Activated naive CD8-positive, alpha-beta T cell treated with anti-CD3 and anti-CD28 coated beads, Interleukin-2, amount 10 ng/mL, durations not matched to agents 7 days and 5 days (primary cell): ENCODE measurements around the gene ARMC6. TPM values are rescaled to one million over a fixed set of nuclear protein-coding genes. Genes with fewer than 3 reads are reported as not detected.
"Not testable (repeated sequence)": the region's sequence is repeated elsewhere in the genome, so short reads cannot be mapped to it uniquely, and the experiment has no call there.

Source experiments
- ATAC-seq: fragments of 150-1000 bp; cut with Tn5 transposase; one replicate; pipeline ENCODE4 v1.10.0; 2021; ENCODE audit warnings: low read depth, moderate library complexity
- POLR2A ChIA-PET: fragments of 350-600 bp; sonication (Branson Sonifier 250); formaldehyde crosslinking; loops from one replicate; lab custom pipeline; 2021; ENCODE audit warnings: antibody characterized with exemption; lab: Charles Lee
- DNase-seq: peaks from one replicate; pipeline ENCODE4 v3.0.0; 2021
- H3K27ac Mint-ChIP-seq: one replicate; pipeline ENCODE4 v1.8.0; 2022; ENCODE audit warnings: mild to moderate bottlenecking, mixed read lengths
- H3K27me3 Mint-ChIP-seq: one replicate; pipeline ENCODE4 v1.8.0; 2022; ENCODE audit warnings: mild to moderate bottlenecking, moderate library complexity, mixed read lengths
- H3K36me3 Mint-ChIP-seq: one replicate; pipeline ENCODE4 v1.8.0; 2021; ENCODE audit warnings: mild to moderate bottlenecking, mixed read lengths
- H3K4me1 Mint-ChIP-seq: one replicate; pipeline ENCODE4 v1.8.0; 2021; ENCODE audit warnings: mixed read lengths
- H3K4me3 Mint-ChIP-seq: one replicate; pipeline ENCODE4 v1.8.0; 2022; ENCODE audit warnings: mild to moderate bottlenecking, moderate library complexity, mixed read lengths
- H3K9me3 Mint-ChIP-seq: one replicate; pipeline ENCODE4 v1.8.0; 2021; ENCODE audit warnings: mixed read lengths
- total RNA-seq, 2 experiments: library from RNA; stranded (reverse); gene quantifications; one replicate each; pipeline ENCODE4 v1.2.3, GENCODE V29; 2021

The ARMC6 gene
- total RNA-seq, 2 experiments from 2014 or later = 23.3 to 26.2 TPM

DNA sequence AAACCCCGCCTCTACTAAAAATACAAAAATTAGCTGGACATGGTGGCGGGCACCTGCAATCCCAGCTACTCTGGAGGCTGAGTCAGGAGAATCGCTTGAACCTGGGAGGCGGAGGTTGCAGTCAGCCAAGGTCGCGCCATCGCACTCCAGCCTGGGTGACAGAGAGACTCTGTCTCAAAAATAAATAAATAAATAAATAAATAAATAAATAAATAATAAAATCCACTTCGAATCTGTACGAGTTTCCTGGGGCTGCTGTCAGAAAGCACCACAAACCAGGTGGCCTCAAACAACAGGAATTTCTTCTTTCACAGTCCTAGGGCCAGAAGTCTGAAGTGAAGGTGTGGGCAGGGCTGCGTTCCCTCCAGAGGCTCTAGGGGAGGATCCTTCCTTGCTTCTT, 69.2 kb downstream of the ARMC6 start:
- H3K4me3 Mint-ChIP-seq, H3K9me3 Mint-ChIP-seq, H3K4me1 Mint-ChIP-seq, H3K36me3 Mint-ChIP-seq, POLR2A ChIA-PET, H3K27me3 Mint-ChIP-seq, ATAC-seq, DNase-seq, H3K27ac Mint-ChIP-seq: not testable (repeated sequence)

GRCh38 chr19:19103167-19103566, 69.8 kb downstream of the ARMC6 start:
- Mint-ChIP-seq H3K36me3 (peaks cover 3% of the 10 kb centered on the region), H3K27me3 (no peaks in the 10 kb centered on the region), H3K27ac (no peak overlapping the region), H3K4me3 (no peak overlapping the region), H3K4me1 (no peaks in the 10 kb centered on the region), H3K9me3 (no peaks in the 10 kb centered on the region)
- no peak for DNase-seq
- POLR2A ChIA-PET = no interaction called here
- ATAC-seq = no peak

DNA sequence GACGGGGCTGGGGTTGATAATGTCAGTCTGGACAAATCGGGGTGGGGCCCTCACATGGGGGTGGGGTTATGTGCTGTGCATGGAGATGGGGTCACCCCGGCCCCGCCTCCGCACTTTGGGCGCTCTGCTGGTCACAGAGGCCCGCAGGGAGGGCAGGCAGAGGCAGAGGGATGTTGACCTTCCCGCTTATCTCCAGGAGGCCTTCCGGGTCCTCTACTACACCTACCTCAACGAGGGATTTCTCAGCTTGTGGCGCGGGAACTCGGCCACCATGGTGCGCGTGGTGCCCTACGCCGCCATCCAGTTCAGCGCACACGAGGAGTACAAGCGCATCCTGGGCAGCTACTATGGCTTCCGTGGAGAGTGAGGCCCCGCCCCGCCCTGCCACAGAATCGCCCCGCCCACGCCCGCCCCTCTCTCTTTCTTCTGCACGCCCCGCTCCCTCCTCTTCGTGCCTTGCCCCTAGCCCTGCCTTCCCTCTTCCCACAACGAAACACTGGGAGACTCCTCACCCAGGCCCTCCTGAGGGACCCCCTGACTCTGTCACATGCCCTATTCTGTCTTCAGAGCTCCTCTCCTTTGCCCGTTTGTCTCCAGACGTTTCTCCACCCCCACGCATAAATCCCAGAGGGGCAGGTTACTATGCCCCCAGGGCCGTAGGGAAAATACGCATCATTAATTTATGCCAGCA, 72.1 kb downstream of the ARMC6 start:
- H3K36me3 Mint-ChIP-seq = no peaks in the 10 kb centered on the region
- POLR2A ChIA-PET = no interaction called here
- H3K27me3 Mint-ChIP-seq = no peaks in the 10 kb centered on the region
- ATAC-seq = no peak
- no peaks in the 10 kb centered on the region for H3K9me3 Mint-ChIP-seq
- DNase-seq = no peak
- no peak overlapping the region for H3K4me3 Mint-ChIP-seq
- H3K27ac Mint-ChIP-seq = no peak overlapping the region
- H3K4me1 Mint-ChIP-seq = no peaks in the 10 kb centered on the region

- H3K4me3 Mint-ChIP-seq = no peak overlapping the region
- H3K27me3 Mint-ChIP-seq = no peaks in the 10 kb centered on the region
- ATAC-seq (no peak), DNase-seq (no peak)
- no peaks in the 10 kb centered on the region for H3K9me3 Mint-ChIP-seq
- POLR2A ChIA-PET = no interaction called here
- H3K27ac Mint-ChIP-seq = no peak overlapping the region
- no peaks in the 10 kb centered on the region for H3K4me1 Mint-ChIP-seq
- H3K36me3 Mint-ChIP-seq = no peaks in the 10 kb centered on the region
Measured at GRCh38 chr19:19106056-19106551, 72.7 kb downstream of the ARMC6 start.

DNA sequence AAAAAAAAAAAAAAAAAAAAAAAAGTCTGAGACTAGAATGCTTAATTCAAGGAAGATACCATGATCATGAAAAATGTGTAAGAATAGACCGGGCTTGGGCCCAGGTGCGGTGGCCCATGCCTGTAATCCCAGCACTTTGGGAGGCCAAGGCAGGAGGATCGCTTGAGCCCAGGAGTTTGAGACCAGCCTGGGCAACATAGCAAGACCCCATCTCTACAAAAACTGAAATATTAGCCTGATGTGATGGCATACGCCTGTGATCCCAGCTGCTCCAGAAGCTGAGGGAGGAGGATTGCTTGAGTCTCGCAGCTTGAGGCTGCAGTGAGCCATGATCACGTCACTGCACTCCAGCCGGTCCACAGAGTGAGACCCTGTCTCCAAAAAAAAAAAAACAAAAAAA, 73.5 kb downstream of the ARMC6 start:
- H3K27ac Mint-ChIP-seq, DNase-seq, ATAC-seq, H3K27me3 Mint-ChIP-seq, H3K36me3 Mint-ChIP-seq, POLR2A ChIA-PET, H3K9me3 Mint-ChIP-seq, H3K4me3 Mint-ChIP-seq, H3K4me1 Mint-ChIP-seq: not testable (repeated sequence)

DNA sequence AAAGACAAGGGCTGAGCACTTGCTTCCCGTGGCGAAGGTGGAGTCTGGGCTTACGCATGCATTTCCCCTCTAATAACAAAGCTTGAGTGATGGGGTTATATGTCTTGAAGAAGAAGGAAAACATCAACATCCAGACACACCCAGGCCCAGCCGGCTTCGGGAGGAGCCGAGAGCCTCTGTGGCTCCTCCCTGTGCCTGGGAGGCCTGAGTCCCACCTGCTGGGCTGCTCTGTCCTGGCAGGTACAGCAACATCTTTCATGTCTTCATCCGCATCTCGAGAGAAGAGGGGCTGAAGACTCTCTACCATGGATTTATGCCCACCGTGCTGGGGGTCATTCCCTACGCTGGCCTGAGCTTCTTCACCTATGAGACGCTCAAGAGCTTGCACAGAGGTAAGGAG, 74.3 kb downstream of the ARMC6 start:
- no peak overlapping the region for H3K27ac Mint-ChIP-seq
- no peaks in the 10 kb centered on the region for H3K27me3 Mint-ChIP-seq
- POLR2A ChIA-PET = interaction anchor here (0.6 kb wide), 1 partner anchor 59 kb away, joined by 3 read pairs; no protein-coding TSS in a partner anchor
- DNase-seq = no peak
- H3K9me3 Mint-ChIP-seq = no peaks in the 10 kb centered on the region
- H3K4me1 Mint-ChIP-seq = no peaks in the 10 kb centered on the region
- no peaks in the 10 kb centered on the region for H3K36me3 Mint-ChIP-seq
- no peak overlapping the region for H3K4me3 Mint-ChIP-seq
- ATAC-seq = no peak

Other genes starting within 250 kb of the ARMC6 start
- gene COMP, start 242.3 kb upstream of the ARMC6 start, total RNA-seq = not detected
- gene UPF1, start 201.6 kb upstream of the ARMC6 start, total RNA-seq = 10 to 100 TPM; 90.4 to 93.2 TPM
- not detected for gene CERS1, start 137.4 kb upstream of the ARMC6 start, total RNA-seq
- gene COPE, start 114.2 kb upstream of the ARMC6 start, total RNA-seq = 100 to 1,000 TPM; 209 to 213 TPM
- 10 to 100 TPM; 42.3 to 42.8 TPM for gene DDX49, start 113.9 kb upstream of the ARMC6 start, total RNA-seq
- gene HOMER3, start 92.4 kb upstream of the ARMC6 start, total RNA-seq = 1 to 10 TPM in 1 of 2 experiments, under 1 TPM in 1; 0.67 to 1.1 TPM
- gene SUGP2, start 86 bp upstream of the ARMC6 start, total RNA-seq = 100 to 1,000 TPM; 150 to 155 TPM
- gene SLC25A42, start 30.4 kb downstream of the ARMC6 start, total RNA-seq = 10 to 100 TPM; 20.4 to 22.0 TPM
- 10 to 100 TPM; 25.8 to 30.5 TPM for gene TMEM161A, start 104.9 kb downstream of the ARMC6 start, total RNA-seq
- gene MEF2B, start 136.7 kb downstream of the ARMC6 start, total RNA-seq = 1 to 10 TPM; 5.2 TPM
- 10 to 100 TPM; 31.9 to 32.4 TPM for gene BORCS8, start 158.5 kb downstream of the ARMC6 start, total RNA-seq
- gene RFXANK, start 158.7 kb downstream of the ARMC6 start, total RNA-seq = 10 to 100 TPM; 87.0 to 94.4 TPM
- 10 to 100 TPM; 29.1 to 32.9 TPM for gene NR2C2AP, start 169.8 kb downstream of the ARMC6 start, total RNA-seq
- not detected for gene NCAN, start 178.4 kb downstream of the ARMC6 start, total RNA-seq
- gene TM6SF2, start 239.7 kb downstream of the ARMC6 start, total RNA-seq = not detected